Lower lobe of right lung (tissue), 2 donors: Measurements from ENCODE around the gene TTC36. TPM values are rescaled to one million over a fixed set of nuclear protein-coding genes. Genes with fewer than 3 reads are reported as not detected.

Experiments used
- ATAC-seq, 2 donors: fragments of 200-7000 bp; cut with Tn5 transposase; one replicate each; pipeline ENCODE4 v1.9.1; 2020 to 2022; ENCODE audit warnings: mild to moderate bottlenecking in 2 of 2, moderate library complexity in 2 of 2
- DNase-seq: peaks from one replicate; pipeline ENCODE4 v3.0.0-alpha.2; 2020
- H3K27ac ChIP-seq: fragments of 200-600 bp; one replicate; pipeline ENCODE4 v1.8.0; 2022
- H3K27me3 ChIP-seq: fragments of 200-600 bp; one replicate; pipeline ENCODE4 v1.8.0; 2022; ENCODE audit warnings: low read depth
- H3K36me3 ChIP-seq: fragments of 200-600 bp; one replicate; pipeline ENCODE4 v1.8.0; 2022; ENCODE audit warnings: mild to moderate bottlenecking
- H3K4me1 ChIP-seq: fragments of 200-600 bp; one replicate; pipeline ENCODE4 v1.8.0; 2022
- H3K4me3 ChIP-seq: fragments of 200-600 bp; one replicate; pipeline ENCODE4 v1.8.0; 2022; ENCODE audit warnings: mild to moderate bottlenecking
- H3K9me3 ChIP-seq: fragments of 200-600 bp; one replicate; pipeline ENCODE4 v1.8.0; 2022
- intact Hi-C: fragments of 100-400 bp; cut with DNase I; formaldehyde crosslinking; loops from one replicate; pipeline ENCODE4 v1.11.0; 2022
- total RNA-seq: library from RNA; stranded (reverse); fragmentation: NEBNext Ultra II Directional; extraction: Animal tissue kit (Norgen Biotek cat#: 25700); gene quantifications from one replicate; pipeline ENCODE4 v1.2.1, GENCODE V29; 2021
- TF ChIP-seq, protein P1 (sequence below): fragments of 200-600 bp; IDR thresholded peaks from one replicate; pipeline ENCODE4 v1.8.0; 2022; ENCODE audit warnings: antibody characterized with exemption, mild to moderate bottlenecking
- donor health status: DM: no; HTN: yes; CAD: no; lungs with severe emphysema.

The TTC36 gene
- total RNA-seq, 1 donor from 2014 or later = 1.0 TPM

DNA sequence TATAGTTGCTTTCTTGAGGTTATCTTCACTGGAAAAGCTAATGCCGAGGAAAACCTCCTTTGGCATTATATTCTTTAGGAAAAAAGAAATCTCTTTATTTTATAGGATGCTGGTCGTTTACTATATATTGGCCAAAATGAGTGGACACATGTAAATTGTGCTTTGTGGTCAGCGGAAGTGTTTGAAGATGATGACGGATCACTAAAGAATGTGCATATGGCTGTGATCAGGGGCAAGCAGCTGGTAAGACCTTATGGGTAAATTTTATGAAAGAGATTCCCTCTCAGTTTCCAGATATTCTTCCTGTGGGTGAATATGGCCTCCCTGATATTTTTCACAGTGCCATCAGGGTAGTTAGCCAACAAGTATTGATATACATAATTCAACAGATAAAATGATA, 29.4 kb upstream of the TTC36 start:
- no peak for ATAC-seq

DNA sequence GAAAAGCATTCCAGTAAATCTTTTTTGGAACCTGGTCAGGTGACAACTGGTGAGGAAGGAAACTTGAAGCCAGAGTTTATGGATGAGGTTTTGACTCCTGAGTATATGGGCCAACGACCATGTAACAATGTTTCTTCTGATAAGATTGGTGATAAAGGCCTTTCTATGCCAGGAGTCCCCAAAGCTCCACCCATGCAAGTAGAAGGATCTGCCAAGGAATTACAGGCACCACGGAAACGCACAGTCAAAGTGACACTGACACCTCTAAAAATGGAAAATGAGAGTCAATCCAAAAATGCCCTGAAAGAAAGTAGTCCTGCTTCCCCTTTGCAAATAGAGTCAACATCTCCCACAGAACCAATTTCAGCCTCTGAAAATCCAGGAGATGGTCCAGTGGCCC, 24.1 kb upstream of the TTC36 start:
- TF ChIP-seq, protein P1, sequence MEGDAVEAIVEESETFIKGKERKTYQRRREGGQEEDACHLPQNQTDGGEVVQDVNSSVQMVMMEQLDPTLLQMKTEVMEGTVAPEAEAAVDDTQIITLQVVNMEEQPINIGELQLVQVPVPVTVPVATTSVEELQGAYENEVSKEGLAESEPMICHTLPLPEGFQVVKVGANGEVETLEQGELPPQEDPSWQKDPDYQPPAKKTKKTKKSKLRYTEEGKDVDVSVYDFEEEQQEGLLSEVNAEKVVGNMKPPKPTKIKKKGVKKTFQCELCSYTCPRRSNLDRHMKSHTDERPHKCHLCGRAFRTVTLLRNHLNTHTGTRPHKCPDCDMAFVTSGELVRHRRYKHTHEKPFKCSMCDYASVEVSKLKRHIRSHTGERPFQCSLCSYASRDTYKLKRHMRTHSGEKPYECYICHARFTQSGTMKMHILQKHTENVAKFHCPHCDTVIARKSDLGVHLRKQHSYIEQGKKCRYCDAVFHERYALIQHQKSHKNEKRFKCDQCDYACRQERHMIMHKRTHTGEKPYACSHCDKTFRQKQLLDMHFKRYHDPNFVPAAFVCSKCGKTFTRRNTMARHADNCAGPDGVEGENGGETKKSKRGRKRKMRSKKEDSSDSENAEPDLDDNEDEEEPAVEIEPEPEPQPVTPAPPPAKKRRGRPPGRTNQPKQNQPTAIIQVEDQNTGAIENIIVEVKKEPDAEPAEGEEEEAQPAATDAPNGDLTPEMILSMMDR = no peak
- Histone ChIP-seq H3K4me1 (no peaks in the 10 kb centered on the region), H3K9me3 (no peaks in the 10 kb centered on the region), H3K27me3 (no peaks in the 10 kb centered on the region), H3K36me3 (peaks cover 100% of the 10 kb centered on the region), H3K4me3 (no peak overlapping the region), H3K27ac (no peak overlapping the region)
- DNase-seq = no peak
- ATAC-seq = no peak
- intact Hi-C loops = no loop called here

More for the DNA sequence above, 29.4 kb upstream of the TTC36 start:
- Histone ChIP-seq H3K4me3 (no peak overlapping the region), H3K4me1 (no peaks in the 10 kb centered on the region), H3K27me3 (no peaks in the 10 kb centered on the region), H3K9me3 (no peaks in the 10 kb centered on the region), H3K36me3 (peaks cover 100% of the 10 kb centered on the region), H3K27ac (no peak overlapping the region)
- TF ChIP-seq, protein P1 = no peak
- intact Hi-C loops = loop anchor here (10.0 kb wide), 1 partner anchor 113 kb away; no protein-coding TSS in a partner anchor
- DNase-seq = no peak

DNA sequence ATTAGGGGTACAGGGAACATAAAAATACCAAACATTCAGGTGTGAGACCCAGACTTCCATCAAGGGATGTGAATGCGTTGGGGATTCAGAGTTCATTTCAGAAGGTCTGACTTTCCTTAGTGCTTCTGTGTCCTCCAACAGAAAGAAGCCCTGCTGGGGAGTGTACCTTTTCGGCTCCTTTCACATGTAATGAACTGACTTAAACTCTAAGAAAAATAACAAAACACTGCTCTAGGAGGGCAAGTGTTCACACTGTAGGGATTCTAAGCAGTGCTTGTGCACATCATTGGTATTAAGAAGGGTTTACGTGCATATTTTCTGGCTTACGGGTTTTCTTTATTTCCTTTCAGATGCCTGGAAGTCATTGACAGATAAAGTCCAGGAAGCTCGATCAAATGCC, 15.7 kb upstream of the TTC36 start:
- Histone ChIP-seq H3K36me3 (peaks cover 100% of the 10 kb centered on the region), H3K27me3 (no peaks in the 10 kb centered on the region), H3K9me3 (no peaks in the 10 kb centered on the region), H3K4me1 (no peaks in the 10 kb centered on the region), H3K27ac (no peak overlapping the region), H3K4me3 (no peak overlapping the region)
- no peak for ATAC-seq
- TF ChIP-seq, protein P1 = no peak
- DNase-seq = no peak
- intact Hi-C loops = no loop called here

DNA sequence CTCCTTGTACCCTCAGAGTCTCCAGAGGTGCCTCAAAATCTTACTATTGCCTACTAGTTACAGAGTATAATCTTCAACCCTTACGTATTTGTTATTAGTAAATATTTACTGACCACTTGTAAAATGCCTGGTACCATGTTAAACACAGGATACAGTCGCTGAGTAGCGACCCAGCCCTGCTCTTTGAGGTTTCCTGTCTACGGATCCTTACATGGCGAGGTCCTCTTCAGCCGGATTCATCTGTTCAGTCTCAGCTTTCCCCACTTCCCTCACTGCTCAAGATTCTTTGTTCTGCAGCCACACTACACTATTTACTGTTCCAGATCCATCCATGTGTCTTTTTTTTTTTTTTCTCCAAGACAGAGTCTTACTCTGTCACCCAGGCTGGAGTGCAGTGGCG, 13.2 kb upstream of the TTC36 start:
- ATAC-seq (peak in 1 of 2 donors; percentile 61), DNase-seq (no peak)
- no peak overlapping the region for H3K4me3 ChIP-seq
- H3K4me1 ChIP-seq = no peaks in the 10 kb centered on the region
- H3K27ac ChIP-seq = no peak overlapping the region
- no peaks in the 10 kb centered on the region for H3K27me3 ChIP-seq
- H3K9me3 ChIP-seq = no peaks in the 10 kb centered on the region
- TF ChIP-seq, protein P1 = no peak
- intact Hi-C loops = no loop called here
- H3K36me3 ChIP-seq = peaks cover 96% of the 10 kb centered on the region

DNA sequence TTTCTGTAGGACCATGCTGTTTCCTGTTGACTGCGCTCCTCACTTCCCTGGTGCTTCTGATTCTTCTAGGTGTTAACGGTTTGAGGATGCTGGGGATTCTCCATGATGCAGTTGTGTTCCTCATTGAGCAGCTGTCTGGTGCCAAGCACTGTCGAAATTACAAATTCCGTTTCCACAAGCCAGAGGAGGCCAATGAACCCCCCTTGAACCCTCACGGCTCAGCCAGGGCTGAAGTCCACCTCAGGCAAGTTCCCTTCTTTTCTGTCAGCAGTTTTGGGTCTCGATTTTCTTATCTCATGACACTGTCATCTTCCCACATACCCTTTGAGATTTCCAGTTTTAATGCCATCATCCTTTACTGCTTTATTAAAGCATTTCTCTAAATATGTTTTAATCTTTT, 7.7 kb upstream of the TTC36 start:
- Histone ChIP-seq H3K4me3 (no peak overlapping the region), H3K4me1 (no peaks in the 10 kb centered on the region), H3K9me3 (no peaks in the 10 kb centered on the region), H3K27me3 (no peaks in the 10 kb centered on the region), H3K36me3 (peaks cover 96% of the 10 kb centered on the region), H3K27ac (no peak overlapping the region)
- intact Hi-C loops = no loop called here
- DNase-seq = no peak
- TF ChIP-seq, protein P1 = no peak
- ATAC-seq = no peak

DNA sequence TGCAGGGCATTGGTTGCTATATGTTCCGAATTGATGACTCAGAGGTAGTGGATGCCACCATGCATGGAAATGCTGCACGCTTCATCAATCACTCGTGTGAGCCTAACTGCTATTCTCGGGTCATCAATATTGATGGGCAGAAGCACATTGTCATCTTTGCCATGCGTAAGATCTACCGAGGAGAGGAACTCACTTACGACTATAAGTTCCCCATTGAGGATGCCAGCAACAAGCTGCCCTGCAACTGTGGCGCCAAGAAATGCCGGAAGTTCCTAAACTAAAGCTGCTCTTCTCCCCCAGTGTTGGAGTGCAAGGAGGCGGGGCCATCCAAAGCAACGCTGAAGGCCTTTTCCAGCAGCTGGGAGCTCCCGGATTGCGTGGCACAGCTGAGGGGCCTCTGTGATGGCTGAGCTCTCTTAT, 5.4 kb upstream of the TTC36 start:
- intact Hi-C loops = no loop called here
- Histone ChIP-seq H3K27me3 (no peaks in the 10 kb centered on the region), H3K27ac (no peak overlapping the region), H3K9me3 (no peaks in the 10 kb centered on the region), H3K4me1 (no peaks in the 10 kb centered on the region), H3K4me3 (no peak overlapping the region), H3K36me3 (peaks cover 83% of the 10 kb centered on the region)
- DNase-seq (no peak), ATAC-seq (no peak)
- TF ChIP-seq, protein P1 = no peak
